NCI-H446 (cell line): Measurements from ENCODE around the gene ANKZF1.

Experiments used
- DNase-seq, 2 experiments: peaks; one replicate each; lab custom pipeline; 2025; lab: John Stamatoyannopoulos, UW

The ANKZF1 gene

DNA sequence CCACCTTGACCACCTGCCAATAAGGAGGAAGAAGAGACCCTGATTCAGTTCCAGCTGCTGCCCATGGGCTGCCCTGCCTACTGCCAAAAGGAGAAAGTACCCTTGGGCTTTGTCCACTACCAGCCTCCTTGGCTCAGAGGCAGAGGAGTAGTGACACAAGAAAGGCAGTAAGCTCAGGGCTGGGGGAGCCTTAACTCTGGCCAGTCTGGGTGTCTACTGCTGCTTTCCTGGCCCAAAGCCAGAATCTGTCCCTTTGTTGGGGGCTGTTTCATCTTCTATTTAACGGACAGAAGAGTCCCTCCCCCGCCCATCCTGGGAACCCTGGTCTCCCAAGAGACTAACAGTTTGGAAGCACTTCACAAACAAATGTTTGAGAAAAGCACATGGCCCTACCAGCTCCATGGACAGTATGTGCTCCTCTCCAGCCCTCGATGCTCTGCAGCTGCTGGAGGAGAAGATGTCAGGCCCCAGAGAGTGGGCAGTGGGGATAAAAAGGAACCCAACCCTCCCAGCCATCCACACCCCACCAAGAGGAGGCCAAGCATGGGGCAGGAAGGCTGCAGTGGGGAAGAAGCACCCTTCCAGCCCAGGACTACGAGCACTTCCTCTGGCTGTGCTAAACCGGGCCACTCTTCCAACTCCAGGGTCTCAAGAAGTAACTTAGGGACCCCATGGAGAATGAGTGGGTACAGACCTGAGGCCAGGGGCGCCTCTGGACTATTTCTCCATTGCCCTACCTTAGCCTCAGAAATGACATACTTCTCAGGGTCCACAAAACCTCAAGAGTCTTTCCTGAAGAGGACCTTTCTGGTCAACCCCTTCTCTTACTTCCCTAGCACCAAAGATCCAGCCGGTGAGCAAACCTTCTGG lies 1.3 kb upstream of the ANKZF1 start:
- DNase-seq, result peak in 1 of 2 experiments; percentile 7

GRCh38 chr2:219228911-219229304 lies 698 bp upstream of the ANKZF1 start:
- DNase-seq, result no peak

DNA sequence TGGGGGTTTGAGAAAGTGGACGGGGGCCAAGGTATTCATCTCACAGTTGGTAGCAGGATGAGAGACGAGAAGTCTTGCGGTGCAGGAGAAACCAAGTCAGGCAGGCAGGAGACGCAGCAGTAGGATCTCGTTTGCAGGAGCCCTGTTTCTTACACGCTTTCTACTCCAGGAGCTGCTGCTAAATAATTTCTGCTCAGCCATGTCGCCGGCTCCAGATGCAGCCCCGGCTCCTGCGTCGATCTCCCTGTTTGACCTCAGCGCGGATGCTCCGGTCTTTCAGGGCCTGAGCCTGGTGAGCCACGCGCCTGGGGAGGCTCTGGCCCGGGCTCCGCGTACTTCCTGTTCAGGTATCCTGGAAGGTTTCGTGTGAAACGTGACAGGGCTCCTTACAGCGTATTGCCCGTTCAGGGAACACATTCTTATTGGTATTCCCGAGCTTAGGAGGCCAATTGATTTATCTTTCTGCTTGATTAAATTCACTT lies 494 bp downstream of the ANKZF1 start:
- no peak for DNase-seq

DNA sequence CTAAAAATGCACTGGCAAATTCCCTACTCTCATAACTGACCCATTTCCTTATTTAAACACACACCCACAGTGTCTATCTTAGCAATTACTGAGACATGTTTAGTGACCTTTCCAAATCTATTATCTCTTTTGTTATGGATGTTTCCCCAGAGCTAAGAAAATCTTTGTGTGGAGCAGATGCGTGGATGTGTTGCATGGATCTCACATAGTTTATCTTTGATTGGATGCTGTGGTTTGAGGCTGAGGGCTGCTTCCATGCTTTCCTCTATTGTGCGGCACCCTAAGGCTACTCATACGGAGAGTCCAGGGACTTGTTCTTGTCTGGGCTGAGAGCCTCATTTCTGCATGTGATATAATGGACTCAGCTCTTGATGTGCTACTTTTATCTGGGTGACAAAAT lies 4.7 kb downstream of the ANKZF1 start:
- no peak for DNase-seq

DNA sequence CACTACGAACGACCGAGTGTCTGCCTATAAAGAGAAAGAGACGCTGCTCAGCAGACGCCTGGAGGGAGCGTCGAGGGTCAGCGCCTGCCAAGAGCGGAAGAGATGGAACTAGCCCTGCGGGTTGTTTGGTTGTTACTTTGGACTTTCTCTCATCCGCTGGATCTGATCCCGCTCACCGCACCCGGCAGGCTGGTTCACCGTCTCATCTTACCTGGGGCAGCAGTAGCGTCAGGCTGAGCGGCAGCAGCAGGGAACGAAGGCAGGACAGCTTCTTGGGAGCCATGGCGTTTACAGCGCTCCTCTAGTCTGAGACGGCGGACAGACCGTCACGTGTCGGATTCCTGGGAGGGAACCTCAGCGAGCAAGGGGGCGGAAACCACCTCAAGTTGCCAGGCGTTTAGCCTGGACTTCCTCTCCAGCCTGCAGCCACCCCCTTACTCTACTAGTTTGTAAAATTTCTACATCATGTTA lies 13.7 kb downstream of the ANKZF1 start:
- DNase-seq, result no peak

- DNase-seq, result no peak
These were observed 15.2 kb downstream of the ANKZF1 start for GRCh38 chr2:219244789-219245147.

- peak; percentile 60 to 91 for DNase-seq
These were observed 15.7 kb downstream of the ANKZF1 start, which contains the start of the genes GLB1L and STK16 for GRCh38 chr2:219245148-219245898. Gene GLB1L, minus strand, starts transcription at chr2:219245444. Its CDS starts 1,871 bp downstream, at chr2:219243573. Gene STK16, plus strand, starts transcription at chr2:219245479. Its CDS starts 521 bp downstream, at chr2:219246000.

GRCh38 chr2:219245899-219246230 lies 16.3 kb downstream of the ANKZF1 start:
- no peak for DNase-seq

- no peak for DNase-seq
These were observed 17.0 kb downstream of the ANKZF1 start for GRCh38 chr2:219246559-219246958.

- no peak for DNase-seq
These were observed 18.4 kb downstream of the ANKZF1 start for GRCh38 chr2:219247678-219248642.

- DNase-seq, result no peak
These were observed 19.2 kb downstream of the ANKZF1 start for GRCh38 chr2:219248845-219249202.

DNA sequence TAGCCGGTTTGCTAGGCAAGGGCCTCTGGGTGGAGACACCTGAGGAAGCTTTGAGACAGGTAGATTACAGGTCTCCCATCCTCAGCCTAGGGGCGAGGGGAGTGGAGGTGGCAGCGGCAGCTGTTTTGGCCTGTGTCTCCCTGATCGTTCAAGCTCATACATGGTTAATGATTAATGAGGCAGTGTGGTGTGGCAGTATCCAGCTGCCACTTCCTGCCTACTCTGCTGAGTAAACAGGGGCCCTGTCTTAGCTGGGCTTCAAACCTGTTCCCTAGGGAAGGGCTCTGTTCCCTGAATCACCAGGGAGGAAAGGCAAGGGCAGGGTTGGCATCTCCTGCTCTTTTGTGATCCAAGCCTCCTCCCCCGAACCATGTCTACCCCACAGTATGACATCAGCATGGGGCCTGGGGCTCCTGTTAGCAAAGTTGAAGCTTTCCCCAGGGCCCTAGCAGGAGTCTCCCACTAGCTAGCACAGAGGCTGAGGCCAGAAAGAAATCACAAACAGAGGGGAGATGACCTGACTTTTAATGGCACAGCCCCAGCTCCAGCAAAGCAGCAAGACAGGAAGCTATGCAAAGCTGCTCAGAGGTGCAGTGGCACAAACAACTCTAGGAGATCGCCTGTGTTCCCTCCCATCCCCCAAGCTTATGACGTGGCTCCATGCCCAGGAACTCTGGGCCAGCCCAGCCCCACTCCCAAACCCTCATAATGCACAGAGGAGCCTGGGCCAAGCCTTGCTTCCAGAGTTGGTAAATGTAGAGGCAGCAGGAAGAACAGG lies 19.8 kb downstream of the ANKZF1 start:
- DNase-seq, result peak; percentile 29 to 78

GRCh38 chr2:219250049-219250781 lies 20.6 kb downstream of the ANKZF1 start:
- DNase-seq, result no peak

DNA sequence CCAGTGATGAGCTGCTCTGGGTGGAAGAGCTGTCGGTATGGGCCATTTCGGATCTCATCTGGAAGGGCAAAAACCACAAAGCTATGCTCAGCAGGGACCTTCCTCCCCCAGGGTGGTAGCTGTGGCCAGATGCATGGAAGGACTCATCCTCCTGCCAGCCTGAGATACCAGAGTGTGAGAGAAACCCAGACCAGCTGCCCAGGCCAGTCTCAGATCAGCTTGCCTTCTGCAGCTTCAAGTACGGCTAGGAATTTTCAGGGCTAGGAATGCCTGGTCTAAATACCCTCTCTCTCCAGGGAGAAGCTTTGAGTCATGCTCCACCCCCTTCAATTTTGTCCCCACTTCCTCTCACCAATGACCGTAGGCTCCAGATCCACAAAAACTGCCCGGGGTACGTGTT lies 22.1 kb downstream of the ANKZF1 start:
- no peak for DNase-seq

DNA sequence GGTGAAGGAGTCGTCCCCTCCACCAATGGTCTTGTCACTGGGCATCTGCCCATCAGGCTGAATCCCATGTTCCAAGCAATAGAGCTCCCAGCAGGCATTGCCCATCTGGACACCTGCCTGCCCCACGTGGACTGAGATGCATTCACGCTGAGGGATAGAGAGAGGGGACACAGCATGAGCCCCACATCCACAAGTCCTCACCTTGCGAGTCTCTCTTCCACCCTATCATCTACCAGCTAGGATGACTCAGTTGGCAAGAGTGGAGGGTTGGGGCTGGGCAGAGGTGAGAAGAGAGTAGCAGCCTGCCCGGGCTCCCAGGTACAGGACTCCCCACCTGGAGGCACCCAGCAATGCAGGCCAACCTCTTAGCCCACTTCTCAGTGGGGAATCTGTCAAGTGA lies 22.5 kb downstream of the ANKZF1 start:
- no peak for DNase-seq

DNA sequence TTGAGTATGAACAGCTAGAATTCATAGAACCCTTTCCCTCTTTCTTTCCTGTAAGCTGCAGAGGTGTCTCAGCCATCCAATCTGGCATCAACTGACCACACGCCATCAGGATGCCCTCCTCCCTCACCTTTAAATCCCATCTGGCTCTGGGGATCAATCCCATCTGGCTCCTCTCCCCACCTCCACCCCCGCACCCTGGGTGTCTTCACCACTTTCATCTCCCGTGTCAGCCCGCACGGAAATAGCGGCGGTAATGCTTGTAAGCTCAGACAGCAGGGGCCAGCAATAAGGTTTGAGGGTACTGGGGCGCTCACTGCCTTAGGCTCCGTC lies 22.9 kb downstream of the ANKZF1 start:
- no peak for DNase-seq

DNA sequence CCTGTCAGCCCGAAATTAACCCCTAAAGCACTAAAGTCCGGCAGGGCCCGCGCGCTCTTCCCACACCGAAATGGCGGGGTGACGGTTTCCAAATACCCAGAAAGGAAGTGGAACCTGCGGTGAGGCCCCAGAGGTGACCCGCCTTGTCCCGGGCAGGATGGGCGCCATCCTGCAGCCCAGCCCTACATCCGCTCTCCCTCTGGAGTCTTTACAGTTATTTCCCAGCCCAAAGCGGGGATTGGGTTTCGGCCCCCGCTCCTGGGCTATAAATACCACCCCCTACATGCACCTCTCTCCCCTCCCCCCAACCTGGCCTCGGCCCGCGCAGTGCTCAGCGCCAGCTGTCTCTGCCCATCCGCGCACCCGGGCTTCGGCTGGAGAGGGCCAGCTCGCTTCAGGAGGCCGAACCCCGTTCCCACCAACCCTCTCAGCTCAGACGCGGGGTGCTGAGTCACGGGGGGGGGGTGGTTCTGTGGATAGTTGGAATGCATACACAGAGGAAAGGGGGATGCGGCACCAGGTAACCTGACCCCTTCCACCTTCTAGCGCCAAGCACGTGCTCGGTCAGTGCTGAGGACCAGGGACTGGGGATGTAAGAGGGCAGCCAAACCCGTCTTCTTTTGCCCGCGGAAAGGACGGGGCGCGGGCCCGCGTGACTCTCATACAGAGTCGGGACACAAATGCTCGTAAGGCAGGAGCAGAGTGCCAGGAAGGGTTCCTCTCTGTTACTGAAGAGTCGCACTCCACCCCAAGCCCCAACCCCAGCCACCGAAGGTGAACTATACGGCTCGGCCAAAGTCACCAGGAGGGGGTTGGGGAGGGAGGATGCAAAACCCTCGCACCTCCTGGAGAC lies 23.5 kb downstream of the ANKZF1 start, which contains the start of gene TUBA4B:
Gene TUBA4B (plus strand): TSS at position 344 of the 853 bp plus-strand sequence. CDS start 165 bp downstream, at position 509.
- peak in 1 of 2 experiments; percentile 19 for DNase-seq

DNA sequence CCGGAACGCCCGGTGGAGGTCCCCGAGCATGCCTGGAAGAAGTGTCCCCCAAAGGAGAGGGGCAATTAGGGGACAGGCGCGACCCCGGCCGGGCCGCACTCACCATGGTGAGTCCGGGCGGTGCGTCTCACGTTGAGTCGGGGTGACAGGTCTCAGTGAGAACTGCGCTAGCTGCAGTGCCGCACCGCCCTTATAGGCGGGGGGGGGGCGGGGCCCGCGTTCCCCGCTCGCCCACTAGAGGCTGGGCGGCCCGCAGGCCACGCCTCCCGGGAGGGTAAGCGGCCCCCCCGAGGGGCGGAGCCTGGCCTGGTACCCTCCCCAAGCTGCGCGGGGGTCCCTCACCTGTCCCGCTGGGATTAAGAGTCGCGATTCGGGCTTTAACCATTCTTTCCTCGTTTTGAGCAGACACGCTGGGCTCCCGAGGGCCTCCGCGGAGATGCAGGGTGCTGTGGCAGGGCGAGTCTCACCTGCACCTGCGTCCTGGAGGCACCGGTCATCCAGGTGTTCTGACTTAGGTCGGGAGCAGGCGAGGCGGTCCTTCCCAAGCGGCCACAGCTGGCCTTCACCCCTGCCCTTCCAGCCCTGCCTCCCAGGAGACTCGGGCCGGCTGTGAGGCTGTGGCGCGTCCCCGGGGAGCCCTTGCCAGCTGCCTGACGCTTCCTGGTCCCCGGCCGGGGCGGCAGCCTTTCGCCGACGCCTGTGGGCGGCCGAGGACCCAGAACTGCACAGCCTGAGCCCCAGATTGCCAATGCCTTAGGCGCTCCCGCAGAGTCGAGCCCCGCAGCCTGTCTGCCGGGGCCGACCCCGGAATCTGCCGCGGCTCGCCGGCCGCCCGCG lies 24.4 kb downstream of the ANKZF1 start, which contains the start of gene TUBA4A:
Gene TUBA4A (minus strand): TSS at position 166 of the 837 bp plus-strand sequence. CDS start 60 bp downstream, at position 106.
- DNase-seq, result peak; percentile 27 to 91
